Fibroblast of lung (primary cell): ENCODE results near the gene MXRA7. TPM values are rescaled to one million over a fixed set of nuclear protein-coding genes. Genes with fewer than 3 reads are reported as not detected.

ENCODE experiments used
- DNase-seq, 2 donors: peaks; one replicate each; pipeline versions ENCODE4 v3.0.0 to v3.0.0-alpha.2; 2010; ENCODE audit warnings: low read depth in 2 of 2
- H2AFZ ChIP-seq: 2 replicates; pipeline ENCODE4 v1.5.1; 2012; ENCODE audit warnings: low read length, control low read depth, inconsistent platforms
- H3K27ac ChIP-seq: 2 replicates; pipeline ENCODE4 v1.5.1; 2011; ENCODE audit warnings: low read length, control low read depth; ENCODE audit not compliant: insufficient read depth
- H3K27me3 ChIP-seq: 2 replicates; pipeline ENCODE4 v1.5.1; 2011; ENCODE audit warnings: mild to moderate bottlenecking, low read length; ENCODE audit not compliant: control insufficient read depth, insufficient read depth
- H3K36me3 ChIP-seq: 2 replicates; pipeline ENCODE4 v1.5.1; 2011; ENCODE audit warnings: low read length; ENCODE audit not compliant: control insufficient read depth, insufficient read depth
- H3K4me1 ChIP-seq: 2 replicates; pipeline ENCODE4 v1.5.1; 2011; ENCODE audit warnings: low read length; ENCODE audit not compliant: control insufficient read depth, insufficient read depth; ENCODE audit errors: extremely low read depth
- H3K4me2 ChIP-seq: 2 replicates; pipeline ENCODE4 v1.5.1; 2011; ENCODE audit warnings: low read length, control low read depth; ENCODE audit not compliant: insufficient read depth; ENCODE audit errors: extremely low read depth
- H3K4me3 ChIP-seq, 4 experiments: fragments of 200-600 bp in 1 of 4; sonication (generic) in 1 of 4; replicated peaks in 1 of 4; 2 replicates each; pipeline ENCODE4 v1.5.1; 2011 to 2016; ENCODE audit warnings: low read length in 4 of 4, low read depth in 3 of 4, mild to moderate bottlenecking in 3 of 4, control low read depth in 2 of 4, inconsistent platforms in 1 of 4, mixed read lengths in 1 of 4; ENCODE audit not compliant: insufficient read depth in 1 of 4; ENCODE audit errors: control extremely low read depth in 1 of 4
- H3K79me2 ChIP-seq: 2 replicates; pipeline ENCODE4 v1.5.1; 2012; ENCODE audit warnings: mild to moderate bottlenecking, low read length, inconsistent platforms; ENCODE audit not compliant: control insufficient read depth, insufficient read depth
- H3K9ac ChIP-seq: 2 replicates; pipeline ENCODE4 v1.5.1; 2011; ENCODE audit warnings: mild to moderate bottlenecking, low read length, control low read depth; ENCODE audit not compliant: insufficient read depth
- H3K9me3 ChIP-seq: 2 replicates; pipeline ENCODE4 v1.5.1; 2012; ENCODE audit warnings: low read depth, low read length; ENCODE audit not compliant: control insufficient read depth, insufficient read depth
- H4K20me1 ChIP-seq: 2 replicates; pipeline ENCODE4 v1.5.1; 2011; ENCODE audit warnings: low read length; ENCODE audit not compliant: control insufficient read depth, insufficient read depth; ENCODE audit errors: extremely low read depth
- EZH2 ChIP-seq: IDR thresholded peaks from 2 replicates; pipeline ENCODE4 v1.5.1; 2012; ENCODE audit warnings: low read length, control low read depth, mild to moderate bottlenecking; ENCODE audit errors: missing control alignments
- polyA plus RNA-seq, 2 donors: library from polyadenylated mRNA; depleted of rRNA in 1 of 2; stranded (reverse) in 1 of 2; unstranded in 1 of 2; fragments of >200 nt; gene quantifications; 2 replicates each; pipeline ENCODE4 v1.2.1, GENCODE V29; 2011 to 2012; ENCODE audit warnings: missing spikeins in 1 of 2
- total RNA-seq: library from RNA; depleted of rRNA; stranded (reverse); fragments of >200 nt; gene quantifications from 2 replicates; pipeline ENCODE4 v1.2.1, GENCODE V29; 2014
- TF ChIP-seq, protein P1 (sequence below), 2 donors: IDR thresholded peaks in 1 of 2; conservative IDR thresholded peaks in 1 of 2; 1 replicate in 1 of 2; 2 replicates in 1 of 2; pipeline ENCODE4 v1.5.1; 2011 to 2012; ENCODE audit warnings: low read length in 2 of 2, control low read depth in 1 of 2, inconsistent platforms in 1 of 2, low read depth in 1 of 2, mild to moderate bottlenecking in 1 of 2

The MXRA7 gene
- total and polyA plus RNA-seq, 2 donors (not counting 1 experiment from before 2014, with no cell fraction given): 127 to 307 TPM

- Histone ChIP-seq H2AFZ (no peak overlapping the region), H3K27me3 (no peaks in the 10 kb centered on the region), H3K4me2 (no peak overlapping the region), H3K4me1 (peaks cover 9% of the 10 kb centered on the region), H3K9ac (no peak overlapping the region), H3K27ac (no peak overlapping the region), H3K36me3 (peaks cover 2% of the 10 kb centered on the region), H3K9me3 (no peaks in the 10 kb centered on the region), H4K20me1 (no peaks in the 10 kb centered on the region), H3K4me3 (no peak overlapping the region), H3K79me2 (no peaks in the 10 kb centered on the region)
- DNase-seq: no peak
- TF ChIP-seq EZH2: no peak
- TF ChIP-seq, protein P1, sequence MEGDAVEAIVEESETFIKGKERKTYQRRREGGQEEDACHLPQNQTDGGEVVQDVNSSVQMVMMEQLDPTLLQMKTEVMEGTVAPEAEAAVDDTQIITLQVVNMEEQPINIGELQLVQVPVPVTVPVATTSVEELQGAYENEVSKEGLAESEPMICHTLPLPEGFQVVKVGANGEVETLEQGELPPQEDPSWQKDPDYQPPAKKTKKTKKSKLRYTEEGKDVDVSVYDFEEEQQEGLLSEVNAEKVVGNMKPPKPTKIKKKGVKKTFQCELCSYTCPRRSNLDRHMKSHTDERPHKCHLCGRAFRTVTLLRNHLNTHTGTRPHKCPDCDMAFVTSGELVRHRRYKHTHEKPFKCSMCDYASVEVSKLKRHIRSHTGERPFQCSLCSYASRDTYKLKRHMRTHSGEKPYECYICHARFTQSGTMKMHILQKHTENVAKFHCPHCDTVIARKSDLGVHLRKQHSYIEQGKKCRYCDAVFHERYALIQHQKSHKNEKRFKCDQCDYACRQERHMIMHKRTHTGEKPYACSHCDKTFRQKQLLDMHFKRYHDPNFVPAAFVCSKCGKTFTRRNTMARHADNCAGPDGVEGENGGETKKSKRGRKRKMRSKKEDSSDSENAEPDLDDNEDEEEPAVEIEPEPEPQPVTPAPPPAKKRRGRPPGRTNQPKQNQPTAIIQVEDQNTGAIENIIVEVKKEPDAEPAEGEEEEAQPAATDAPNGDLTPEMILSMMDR (conservative IDR thresholded peaks at IDR 0.05 in 1 of 2, IDR thresholded peaks at IDR 0.05 in 1 of 2; ENCODE audit: low read depth in 1 of 2, low read length in 2 of 2): no peak
These were observed 36.2 kb downstream of the MXRA7 start for GRCh38 chr17:76674600-76674999.

GRCh38 chr17:76673729-76674128 is 37.0 kb downstream of the MXRA7 start:
- no peak overlapping the region for H3K4me2 ChIP-seq
- H3K4me1 ChIP-seq: peaks cover 9% of the 10 kb centered on the region
- TF ChIP-seq, protein P1 (conservative IDR thresholded peaks at IDR 0.05 in 1 of 2, IDR thresholded peaks at IDR 0.05 in 1 of 2; ENCODE audit: low read depth in 1 of 2, low read length in 2 of 2): no peak
- TF ChIP-seq EZH2: no peak
- H3K36me3 ChIP-seq: peaks cover 2% of the 10 kb centered on the region
- no peak overlapping the region for H3K27ac ChIP-seq
- no peak overlapping the region for H2AFZ ChIP-seq
- H3K4me3 ChIP-seq: no peak overlapping the region
- no peaks in the 10 kb centered on the region for H3K27me3 ChIP-seq
- no peak overlapping the region for H3K9ac ChIP-seq
- no peaks in the 10 kb centered on the region for H3K9me3 ChIP-seq
- H3K79me2 ChIP-seq: no peaks in the 10 kb centered on the region
- H4K20me1 ChIP-seq: no peaks in the 10 kb centered on the region
- peak in 1 of 2 donors; percentile 20 for DNase-seq

DNA sequence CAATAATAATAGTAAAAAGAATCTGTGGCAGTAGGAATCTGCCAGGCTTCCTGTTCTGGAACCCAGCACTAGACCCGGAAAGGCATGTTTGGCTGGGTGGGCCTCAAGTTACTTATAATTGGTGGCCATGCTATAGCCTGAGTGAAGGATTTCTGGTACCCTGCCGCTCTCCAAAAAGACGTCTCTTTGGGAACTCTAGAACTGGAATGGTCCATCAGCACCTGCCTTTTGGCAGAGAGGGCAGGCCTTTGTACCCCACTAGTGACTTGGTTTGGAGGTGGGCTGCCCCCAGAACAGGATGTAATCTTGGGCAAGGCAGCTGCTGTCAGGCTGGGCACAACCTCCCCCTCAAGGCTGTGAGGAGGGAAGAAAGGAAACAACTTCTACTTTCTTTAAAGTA is 37.9 kb downstream of the MXRA7 start:
- TF ChIP-seq, protein P1 (conservative IDR thresholded peaks at IDR 0.05 in 1 of 2, IDR thresholded peaks at IDR 0.05 in 1 of 2; ENCODE audit: low read depth in 1 of 2, low read length in 2 of 2): no peak
- no peak for TF ChIP-seq EZH2
- Histone ChIP-seq H4K20me1 (no peaks in the 10 kb centered on the region), H3K79me2 (no peaks in the 10 kb centered on the region), H2AFZ (no peak overlapping the region), H3K4me2 (no peak overlapping the region), H3K4me1 (peaks cover 9% of the 10 kb centered on the region), H3K27me3 (no peaks in the 10 kb centered on the region), H3K9ac (no peak overlapping the region), H3K4me3 (no peak overlapping the region), H3K27ac (no peak overlapping the region), H3K9me3 (no peaks in the 10 kb centered on the region), H3K36me3 (peaks cover 2% of the 10 kb centered on the region)
- DNase-seq: no peak
